Activated CD8-positive, alpha-beta memory T cell treated with anti-CD3 and anti-CD28 coated beads, Interleukin-2, amount 50 U/mL, for 1 hour (primary cell): ENCODE data around the gene MYRIP.
"Not testable (repeated sequence)": the region's sequence is repeated elsewhere in the genome, so short reads cannot be mapped to it uniquely, and the experiment has no call there.

Experiments used
- DNase-seq: peaks from one replicate; pipeline ENCODE4 v3.0.0-alpha.2; 2020; ENCODE audit errors: extremely low read depth

MYRIP gene

DNA sequence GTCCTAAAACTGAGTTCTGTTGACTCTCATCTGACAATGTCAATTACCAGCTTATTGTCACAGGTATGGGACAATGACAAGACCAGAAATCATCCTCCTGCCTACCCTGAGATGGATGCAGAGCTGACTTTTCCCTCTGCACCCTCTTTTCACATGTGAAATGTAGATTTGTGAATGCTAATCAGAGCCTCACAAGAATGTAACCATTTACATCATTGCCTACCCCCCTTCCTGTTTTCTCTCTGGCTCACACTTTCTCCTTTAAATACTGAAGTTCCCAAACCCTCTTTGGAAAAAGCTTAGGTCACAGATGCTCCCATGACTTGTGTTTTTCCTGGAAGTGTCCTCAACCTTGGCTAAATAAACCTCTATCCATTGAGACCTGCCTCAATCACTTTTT lies 228.2 kb downstream of the MYRIP start:
- no peak for DNase-seq

DNA sequence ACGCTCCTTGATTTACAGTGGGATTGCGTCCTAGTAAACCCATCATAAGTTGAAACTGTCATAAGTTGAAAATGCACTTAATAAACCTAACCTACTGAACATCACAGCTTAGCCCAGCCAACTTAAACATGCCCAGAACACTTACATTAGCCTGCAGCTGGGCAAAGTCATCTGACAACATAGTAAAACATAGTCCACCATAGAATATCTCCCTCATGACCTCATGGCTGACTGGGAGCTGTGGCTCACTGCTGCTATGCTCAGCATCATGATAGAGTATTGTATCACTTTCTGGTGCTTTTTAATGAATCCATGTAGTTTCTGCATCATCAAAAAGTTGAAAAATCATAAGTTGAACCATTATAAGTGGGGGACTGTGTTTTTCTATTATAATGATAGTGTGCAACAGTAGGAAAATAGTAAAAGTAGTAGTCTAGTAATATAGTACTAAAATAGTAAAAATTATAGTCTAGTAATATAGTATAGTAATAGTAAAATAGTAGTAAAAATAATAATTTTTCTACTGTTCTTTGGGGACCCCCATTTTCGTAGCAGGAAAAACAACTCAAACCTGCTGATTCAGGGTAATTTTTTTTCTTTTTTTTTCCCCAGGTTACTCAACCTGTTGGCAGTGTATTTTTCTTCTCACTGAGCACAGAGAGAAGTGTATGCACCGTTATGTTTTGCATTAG lies 233.5 kb downstream of the MYRIP start:
- no peak for DNase-seq

DNA sequence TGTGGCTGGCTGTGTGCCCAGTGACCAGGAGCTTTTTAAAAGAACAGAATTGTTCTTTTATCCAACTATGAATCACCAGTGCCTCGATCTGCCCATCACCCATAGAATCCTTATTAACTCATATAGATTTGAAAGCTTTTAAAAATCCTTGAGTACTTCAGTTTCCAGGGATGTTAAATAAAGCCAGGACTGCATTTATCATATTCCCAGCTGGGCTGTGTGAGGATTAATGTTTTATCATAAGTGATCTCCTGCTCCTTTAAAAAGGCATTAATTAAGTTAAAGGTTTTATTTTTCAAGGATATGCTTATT lies 234.0 kb downstream of the MYRIP start:
- no peak for DNase-seq

DNA sequence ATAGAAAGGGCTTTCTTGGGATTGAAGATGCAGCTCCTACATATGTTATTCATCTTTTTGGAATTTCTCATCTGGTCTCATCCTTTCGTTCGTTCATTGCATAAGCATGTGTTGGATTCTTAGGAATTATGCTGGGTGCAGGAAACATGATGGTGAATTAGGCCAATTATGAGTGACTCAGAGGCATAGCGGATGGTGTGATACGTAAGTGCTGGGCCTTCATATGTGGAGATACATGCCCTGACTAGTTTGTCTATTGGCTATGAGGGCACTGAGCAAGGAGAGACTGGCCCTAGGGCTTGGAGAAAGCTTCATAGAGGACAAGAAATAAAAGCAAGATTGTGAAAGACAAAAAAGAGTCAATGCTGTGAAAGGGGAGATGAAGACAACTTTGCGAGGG lies 235.1 kb downstream of the MYRIP start:
- no peak for DNase-seq

DNA sequence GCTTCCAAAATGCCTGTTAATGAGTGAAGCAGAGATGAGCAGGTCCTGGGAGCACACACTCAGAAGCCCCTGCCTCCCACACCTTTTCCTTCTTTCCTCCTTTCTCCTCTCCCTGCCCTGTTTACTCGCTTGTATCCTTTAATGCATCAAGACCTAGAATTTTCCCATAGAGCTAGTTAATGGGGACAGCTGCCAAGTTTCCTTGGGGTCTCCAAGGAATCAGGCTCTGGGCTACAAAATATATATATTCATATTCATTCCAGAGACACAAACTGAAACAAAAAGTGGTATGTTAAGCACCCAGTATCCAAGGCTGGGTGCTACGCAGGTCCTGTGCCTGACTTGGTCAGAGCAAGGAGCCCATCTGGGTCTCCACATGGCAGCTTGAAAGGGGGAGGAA lies 235.6 kb downstream of the MYRIP start:
- DNase-seq = no peak

DNA sequence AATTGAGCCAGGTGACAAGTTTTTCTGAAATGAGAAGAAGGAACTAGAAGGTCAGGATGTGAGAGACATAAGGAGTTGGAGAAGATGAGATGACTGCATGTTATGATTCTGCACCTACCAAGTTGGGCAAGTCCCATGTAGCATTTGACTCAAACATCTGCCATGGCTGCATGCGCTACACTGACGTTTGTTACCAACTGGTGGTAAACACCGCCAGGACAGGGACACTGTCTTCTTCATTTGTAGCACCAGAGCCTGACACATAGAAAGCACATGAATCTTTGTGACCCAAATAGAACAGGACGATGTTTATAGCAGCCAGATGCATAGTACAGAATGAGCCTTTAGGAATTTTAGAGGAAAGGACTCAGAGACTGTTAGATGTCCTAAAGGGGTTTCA lies 236.7 kb downstream of the MYRIP start:
- no peak for DNase-seq

DNA sequence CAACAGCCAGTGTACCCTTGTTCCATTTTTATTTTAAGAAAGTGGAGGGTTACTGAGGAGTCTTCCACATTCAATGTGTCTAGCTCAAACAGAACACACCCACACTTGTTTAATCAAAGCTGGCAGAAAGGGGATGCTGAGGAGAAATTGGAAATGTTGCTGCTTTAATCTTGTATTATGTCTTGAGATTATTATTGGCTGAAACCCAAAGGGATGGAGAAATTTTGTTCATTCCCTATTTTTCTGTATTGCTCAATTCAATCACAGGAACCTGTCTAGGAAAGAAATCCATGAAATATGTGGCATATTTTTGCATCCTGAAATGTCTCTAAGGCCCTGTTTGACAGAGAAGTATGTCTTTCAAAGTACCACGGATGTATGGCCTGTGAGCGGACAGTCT lies 238.0 kb downstream of the MYRIP start:
- no peak for DNase-seq

DNA sequence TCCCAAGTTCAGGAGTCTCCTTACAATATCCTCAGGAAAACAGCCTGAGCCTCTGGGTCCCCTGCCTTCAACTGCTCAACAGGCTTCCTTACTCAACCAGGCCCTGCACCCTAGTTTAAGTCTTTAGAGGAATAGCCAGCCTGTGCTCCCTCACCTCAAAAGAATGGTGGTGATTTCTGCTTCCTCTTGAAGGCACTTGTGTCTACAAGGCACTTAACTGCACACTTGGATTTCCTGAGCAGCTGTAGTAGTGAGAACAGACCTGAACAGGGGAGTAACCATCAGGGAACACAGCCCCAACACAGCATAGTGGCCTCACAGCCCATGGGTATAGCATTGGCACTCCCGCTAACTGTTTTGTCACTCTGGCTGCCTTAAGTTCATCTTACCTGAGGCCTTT lies 244.3 kb downstream of the MYRIP start:
- no peak for DNase-seq

DNA sequence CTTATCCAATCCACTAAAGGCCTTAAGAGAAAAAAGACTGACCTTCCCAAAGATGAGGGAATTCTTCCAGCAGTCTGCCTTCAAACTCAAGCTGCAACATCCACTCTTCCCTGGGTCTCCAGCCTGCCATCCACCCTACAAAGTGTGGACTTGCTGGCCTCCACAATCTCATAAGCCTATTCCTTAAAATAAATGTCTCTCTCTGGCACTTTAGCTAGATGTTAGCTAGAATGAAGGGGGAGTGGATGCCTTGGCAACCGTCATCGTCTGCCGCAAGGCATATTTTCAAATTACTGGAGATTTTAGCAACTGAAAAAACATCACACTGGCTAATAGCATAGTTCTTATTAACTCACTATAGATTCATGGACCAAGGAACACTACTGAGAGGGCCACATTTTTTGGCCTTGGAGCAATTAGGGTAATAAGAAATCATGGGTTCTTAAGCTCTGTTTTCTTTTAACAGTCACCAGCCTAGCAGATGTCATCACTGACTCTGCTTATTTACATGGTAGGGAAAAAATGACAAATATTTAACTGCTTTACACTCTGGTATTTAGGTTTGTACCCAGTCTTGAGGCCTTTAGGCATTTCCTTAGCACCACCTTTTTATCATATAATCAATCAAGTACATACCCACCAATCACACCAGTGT lies 245.3 kb downstream of the MYRIP start:
- no peak for DNase-seq

DNA sequence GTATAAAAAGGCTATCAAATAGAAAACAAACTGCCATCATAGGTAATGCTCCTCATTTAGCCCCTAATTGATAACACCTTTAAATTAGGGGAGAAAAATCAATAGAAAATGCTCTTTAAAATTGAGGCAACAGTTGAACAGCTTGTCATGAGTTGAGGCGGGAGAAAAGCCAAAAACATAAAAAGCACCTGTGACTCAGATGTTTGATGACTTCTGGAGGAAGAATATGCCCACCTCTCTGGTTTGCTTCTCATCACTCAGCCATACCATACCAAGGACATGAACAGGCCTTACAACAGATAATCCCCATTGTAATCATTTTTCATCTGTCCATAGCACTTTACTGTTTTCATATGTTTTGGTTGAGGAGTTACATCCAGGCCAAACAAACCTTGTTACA lies 246.0 kb downstream of the MYRIP start:
- DNase-seq = no peak

DNA sequence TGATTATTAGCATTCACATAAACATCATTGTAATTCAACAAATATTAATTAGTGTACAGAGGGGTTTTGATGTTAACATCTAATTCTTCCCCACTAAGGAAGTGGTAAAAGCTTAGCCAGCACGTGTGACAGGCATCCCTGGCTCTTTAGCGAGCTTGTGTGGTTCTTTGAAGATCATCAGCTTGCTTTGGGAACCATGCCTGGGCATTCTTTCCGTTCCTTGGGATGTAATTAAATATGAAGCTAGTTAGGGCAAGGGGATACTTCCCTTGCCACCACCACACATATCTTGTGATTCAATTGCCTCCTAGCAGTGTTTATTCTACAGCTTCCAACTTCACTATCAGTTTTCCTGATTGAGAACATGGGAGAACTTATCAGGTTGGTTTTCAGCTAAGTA lies 246.5 kb downstream of the MYRIP start:
- no peak for DNase-seq

DNA sequence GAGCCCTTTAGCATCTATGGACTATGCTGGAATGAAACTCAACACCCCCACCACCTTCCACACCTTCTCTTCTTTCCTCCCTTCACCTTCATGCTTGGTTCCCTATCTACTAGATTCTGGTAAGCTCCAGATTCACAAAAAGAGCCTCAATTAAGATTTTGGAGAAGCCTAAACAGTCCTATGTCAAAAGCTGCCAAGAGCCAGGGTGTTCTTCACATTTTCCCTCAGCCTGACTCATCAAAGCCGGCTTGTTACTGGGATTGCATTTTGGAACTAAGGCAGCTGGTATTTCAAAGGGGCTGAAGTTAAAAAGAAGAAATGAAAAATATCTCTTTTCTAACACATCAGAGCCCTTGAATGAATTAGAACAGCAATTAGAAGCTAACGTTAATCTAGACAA lies 247.7 kb downstream of the MYRIP start:
- DNase-seq = no peak

DNA sequence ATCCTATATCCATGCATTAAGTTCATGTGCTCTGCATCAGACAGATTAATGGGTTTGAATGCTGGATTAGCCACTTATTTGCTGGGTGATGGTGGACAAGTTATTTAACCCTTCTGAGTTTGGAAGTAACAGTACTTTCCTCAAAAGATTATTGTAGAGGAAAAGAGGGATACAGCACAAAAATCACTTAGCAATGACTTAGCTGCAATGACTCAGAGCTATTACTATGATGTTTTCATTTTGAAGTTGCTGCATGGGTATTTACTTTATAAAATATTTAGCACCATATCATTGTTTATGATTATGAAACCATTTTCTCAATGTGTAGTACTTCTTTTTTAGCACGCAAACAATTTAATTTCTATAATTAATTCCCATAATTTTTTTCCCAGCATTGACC lies 248.4 kb downstream of the MYRIP start:
- DNase-seq = no peak

DNA sequence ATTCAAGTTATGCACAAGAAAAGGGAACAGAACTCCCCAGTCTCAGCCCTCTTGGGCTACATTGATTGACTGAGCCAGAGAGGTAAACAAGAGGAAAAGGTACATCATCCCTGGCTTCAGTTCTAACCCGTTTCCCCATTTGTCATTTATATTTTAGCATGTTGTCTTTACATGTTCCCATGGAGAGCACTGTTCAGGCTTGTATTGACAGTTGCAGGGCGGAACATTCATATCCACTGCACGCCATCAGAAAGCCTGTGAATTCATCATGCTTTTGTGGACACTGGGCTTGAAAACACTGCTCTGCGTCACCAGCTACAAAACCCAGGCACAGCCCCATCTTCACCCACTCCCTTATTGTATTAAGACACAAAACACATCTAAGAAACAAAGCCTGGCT lies 259.2 kb downstream of the MYRIP start:
- no peak for DNase-seq

DNA sequence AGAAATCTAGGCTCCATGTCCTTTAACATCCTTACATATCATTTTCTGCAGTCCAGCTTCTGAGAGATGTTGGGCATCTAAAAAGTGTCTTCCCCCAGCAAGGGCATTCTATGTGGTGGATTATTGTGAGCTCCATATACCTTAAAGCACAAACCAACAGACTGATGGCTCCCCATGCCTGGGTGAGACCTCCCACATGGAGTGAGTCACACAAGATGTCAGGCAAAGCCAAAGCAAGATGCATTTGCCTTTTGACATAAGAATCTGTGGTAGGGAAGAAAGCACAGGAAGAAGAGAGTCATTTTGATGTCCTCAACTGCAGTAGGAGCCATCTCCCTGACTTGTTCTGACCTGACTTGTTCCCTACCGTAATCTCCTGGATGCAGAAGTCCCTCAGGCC lies 261.4 kb downstream of the MYRIP start:
- DNase-seq = no peak

DNA sequence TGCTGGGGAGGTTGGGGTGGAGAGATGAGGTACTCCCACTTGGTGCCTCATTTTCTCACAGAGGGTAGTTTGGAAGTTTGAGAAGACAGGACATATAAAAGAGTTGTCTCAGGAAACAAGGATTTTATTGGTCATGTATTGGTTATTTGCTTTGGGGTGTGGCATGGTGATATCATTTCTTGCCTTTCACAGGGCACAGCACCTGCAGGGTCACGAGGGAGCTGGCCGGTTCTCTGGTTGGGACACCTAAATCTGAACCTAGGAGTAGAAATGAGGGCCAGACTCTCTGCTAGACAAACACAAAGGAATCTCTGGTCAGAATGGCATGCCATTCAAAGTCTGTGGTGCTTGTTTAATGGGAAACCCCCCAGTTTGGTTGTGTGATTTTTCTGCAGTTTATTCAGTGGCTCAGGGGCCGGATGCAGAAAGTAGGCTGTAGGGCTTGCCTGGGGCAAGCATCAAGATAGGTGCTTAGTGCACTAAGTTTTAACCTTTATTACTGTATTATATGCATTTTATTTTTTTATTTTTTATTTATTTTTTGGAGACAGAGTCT lies 262.4 kb downstream of the MYRIP start:
- no peak for DNase-seq

DNA sequence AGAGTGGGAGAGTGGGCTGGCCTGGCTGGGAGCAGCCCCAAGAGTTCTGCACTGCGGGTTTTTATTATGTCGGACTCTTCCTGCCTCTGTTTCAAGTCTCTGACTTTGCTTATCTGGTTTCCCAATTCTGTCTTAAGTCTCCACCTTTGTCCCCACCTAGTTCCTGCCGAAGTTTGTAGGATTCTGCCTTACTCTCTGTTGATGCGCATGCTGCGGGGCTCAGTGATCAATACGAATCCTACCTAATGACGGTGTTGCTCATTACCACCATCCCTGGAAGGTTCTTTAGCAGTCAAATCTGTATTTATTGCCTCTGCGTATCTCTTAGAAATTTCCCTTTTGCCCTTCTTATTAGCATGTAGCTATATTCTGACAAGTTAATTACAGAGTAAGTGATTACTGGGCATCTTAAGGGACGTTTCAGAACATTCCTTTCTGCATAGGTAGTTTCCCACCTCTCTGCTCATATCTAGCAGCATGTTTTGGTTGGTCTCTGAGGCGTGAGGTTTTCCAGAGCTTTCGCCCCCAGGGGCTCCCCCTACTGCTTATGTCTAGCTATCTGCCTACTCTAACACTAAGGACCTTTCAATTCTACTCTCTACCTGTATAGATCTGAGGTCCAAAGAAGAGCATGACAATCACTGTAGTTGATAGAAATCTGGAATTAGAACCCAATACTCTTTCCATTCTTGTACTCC lies 264.1 kb downstream of the MYRIP start:
- DNase-seq = no peak

DNA sequence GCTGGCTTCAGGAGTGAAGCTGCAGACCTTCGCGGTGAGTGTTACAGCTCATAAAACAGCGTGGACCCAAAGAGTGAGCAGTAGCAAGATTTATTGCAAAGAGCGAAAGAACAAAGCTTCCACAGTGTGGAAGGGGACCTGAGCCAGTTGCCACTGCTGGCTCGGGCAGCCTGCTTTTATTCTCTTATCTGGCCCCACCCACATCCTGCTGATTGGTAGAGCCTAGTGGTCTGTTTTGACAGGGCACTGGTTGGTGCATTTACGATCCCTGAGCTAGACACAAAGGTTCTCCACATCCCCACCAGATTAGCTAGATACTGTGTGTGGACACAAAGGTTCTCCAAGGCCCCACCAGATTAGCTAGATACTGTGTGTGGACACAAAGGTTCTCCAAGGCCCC lies 267.7 kb downstream of the MYRIP start:
- DNase-seq = not testable (repeated sequence)

DNA sequence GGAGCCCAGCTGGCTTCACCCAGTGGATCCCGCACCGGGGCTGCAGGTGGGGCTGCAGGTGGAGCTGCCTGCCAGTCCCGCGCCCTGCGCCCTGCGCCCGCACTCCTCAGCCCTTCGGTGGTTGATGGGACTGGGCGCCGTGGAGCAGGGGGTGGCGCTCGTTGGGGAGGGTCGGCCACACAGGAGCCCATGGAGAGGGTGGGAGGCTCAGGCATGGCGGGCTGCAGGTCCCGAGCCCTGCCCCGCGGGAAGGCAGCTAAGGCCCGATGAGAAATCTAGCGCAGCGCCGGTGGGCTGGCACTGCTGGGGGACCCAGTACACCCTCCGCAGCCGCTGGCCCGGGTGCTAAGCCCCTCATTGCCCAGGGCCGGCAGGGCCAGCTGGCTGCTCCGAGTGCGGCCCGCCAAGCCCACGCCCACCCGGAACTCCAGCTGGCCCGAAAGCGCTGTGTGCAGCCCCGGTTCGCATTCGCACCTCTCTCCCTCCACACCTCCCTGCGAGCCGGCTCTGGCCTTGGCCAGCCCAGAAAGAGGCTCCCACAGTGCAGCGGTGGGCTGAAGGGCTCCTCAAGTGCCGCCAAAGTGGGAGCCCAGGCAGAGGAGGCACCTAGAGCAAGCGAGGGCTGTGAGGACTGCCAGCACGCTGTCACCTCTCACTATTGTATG lies 268.6 kb downstream of the MYRIP start:
- not testable (repeated sequence) for DNase-seq

DNA sequence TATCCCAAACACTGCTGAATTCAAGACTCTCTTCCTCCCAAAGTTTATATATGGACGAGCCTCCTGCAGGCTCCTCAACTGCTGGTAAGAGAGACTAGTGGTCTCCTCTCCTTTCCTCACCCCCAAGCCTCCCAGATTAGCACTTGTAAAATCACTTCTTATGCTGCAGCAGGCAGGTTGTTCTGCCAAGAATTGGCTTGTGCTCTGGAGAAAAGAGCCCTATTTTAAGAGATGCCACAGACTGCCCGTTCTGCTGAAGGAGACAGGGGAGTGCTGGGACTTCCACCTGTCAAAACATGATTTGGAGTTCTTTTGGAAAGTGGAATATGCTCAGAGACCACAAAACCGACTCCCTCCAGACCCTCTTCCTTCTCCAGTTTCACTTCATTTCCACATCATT lies 269.2 kb downstream of the MYRIP start:
- DNase-seq = no peak

DNA sequence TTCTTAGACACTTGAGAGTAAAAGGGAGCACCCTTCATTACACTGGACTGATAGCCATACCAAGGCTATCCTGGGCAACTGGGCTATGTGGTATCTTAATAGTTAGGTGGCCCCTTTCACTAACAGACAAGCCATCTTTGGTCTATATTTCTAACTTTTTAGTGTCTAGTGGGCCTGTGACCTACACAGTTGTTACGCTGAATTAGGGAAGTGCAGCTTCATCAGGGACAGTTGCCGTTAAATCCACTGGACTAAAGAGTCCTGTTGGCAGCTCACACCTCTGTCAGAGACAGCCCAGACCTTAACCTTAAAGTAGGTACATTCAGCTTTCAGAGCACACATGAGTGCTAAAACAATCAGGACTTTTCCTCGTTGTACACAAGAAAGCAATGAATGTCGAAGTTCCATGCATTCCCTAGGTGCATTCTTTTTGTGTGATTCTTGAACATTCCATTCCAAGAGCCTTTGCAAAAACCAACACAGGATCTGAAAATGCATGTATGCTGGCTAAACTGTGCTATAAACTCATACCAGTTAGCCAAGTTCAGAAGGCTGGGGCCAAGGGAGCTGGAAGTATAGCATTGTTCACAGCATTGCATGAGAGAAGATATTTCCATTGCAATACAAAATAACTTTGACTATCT lies 269.9 kb downstream of the MYRIP start:
- no peak for DNase-seq

DNA sequence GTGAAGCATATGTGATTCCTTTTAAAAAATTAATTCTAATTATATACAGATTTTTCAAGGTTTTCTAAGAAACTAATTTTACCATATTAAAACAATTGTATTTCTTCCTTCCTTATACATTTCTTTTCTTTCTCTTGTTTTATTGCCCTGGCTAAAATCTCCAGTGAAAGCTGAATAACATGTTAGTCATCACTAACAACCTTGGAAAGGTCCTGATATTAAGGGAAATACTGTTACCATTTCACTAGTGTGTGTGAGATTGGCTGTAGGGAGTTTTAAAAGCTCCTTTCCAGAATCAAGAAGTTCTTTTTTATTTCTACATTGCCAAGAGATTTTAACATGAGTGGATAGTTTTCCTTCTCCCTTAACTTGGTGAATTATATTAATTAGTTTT lies 270.4 kb downstream of the MYRIP start:
- no peak for DNase-seq
